ENCODE results near the gene RIT1. TPM values are rescaled to one million over a fixed set of nuclear protein-coding genes. Genes with fewer than 3 reads are reported as not detected.

The RIT1 gene
- total RNA-seq (ENCODE audit: low replicate concordance): 37.9 and 49.6 TPM in 2 replicates

GRCh38 chr1:155911156-155912055 is at the start of gene RIT1:
RIT1 (minus strand) TSS chr1:155911349; CDS start chr1:155910761, 588 bp downstream.

GRCh38 chr1:155940993-155941844 is 30.1 kb upstream of the RIT1 start, which contains the start of gene RXFP4:
RXFP4 (plus strand) TSS chr1:155941638; CDS start chr1:155941710, 72 bp downstream.

GRCh38 chr1:155934097-155934935 is 23.2 kb upstream of the RIT1 start, which contains the start of gene KHDC4:
KHDC4 (minus strand) TSS chr1:155934413; CDS start chr1:155934373, 40 bp downstream.

GRCh38 chr1:155859234-155859829 is 51.8 kb downstream of the RIT1 start, which contains the start of gene SYT11:
SYT11 (plus strand) TSS chr1:155859567; CDS start chr1:155859762, 195 bp downstream.

GRCh38 chr1:155856975-155857930 is 53.9 kb downstream of the RIT1 start, which contains the start of gene GON4L:
GON4L (minus strand) TSS chr1:155857214; CDS start chr1:155853780, 3,434 bp downstream.

Other genes starting within 250 kb of the RIT1 start
- 31.0 and 31.1 TPM in 2 replicates for gene YY1AP1, start 222.6 kb downstream of the RIT1 start, total RNA-seq (ENCODE audit: low replicate concordance)
- 39.9 and 50.7 TPM in 2 replicates for gene DAP3, start 222.3 kb downstream of the RIT1 start, total RNA-seq (ENCODE audit: low replicate concordance)
- 20.2 and 21.2 TPM in 2 replicates for gene GON4L, start 54.1 kb downstream of the RIT1 start, total RNA-seq (ENCODE audit: low replicate concordance)
- 19.4 and 31.8 TPM in 2 replicates for gene SYT11, start 51.8 kb downstream of the RIT1 start, total RNA-seq (ENCODE audit: low replicate concordance)
- 18.6 and 18.8 TPM in 2 replicates for gene KHDC4, start 23.1 kb upstream of the RIT1 start, total RNA-seq (ENCODE audit: low replicate concordance)
- not detected in 2 replicates for gene RXFP4, start 30.3 kb upstream of the RIT1 start, total RNA-seq (ENCODE audit: low replicate concordance)
- gene ARHGEF2, start 67.2 kb upstream of the RIT1 start, total RNA-seq (ENCODE audit: low replicate concordance): 88.8 and 153 TPM in 2 replicates
- gene SSR2, start 109.6 kb upstream of the RIT1 start, total RNA-seq (ENCODE audit: low replicate concordance): 445 and 519 TPM in 2 replicates
- gene UBQLN4, start 142.4 kb upstream of the RIT1 start, total RNA-seq (ENCODE audit: low replicate concordance): 4.1 and 14.1 TPM in 2 replicates
- 61.1 and 81.5 TPM in 2 replicates for gene LAMTOR2, start 143.4 kb upstream of the RIT1 start, total RNA-seq (ENCODE audit: low replicate concordance)
- not detected in 2 replicates for gene RAB25, start 149.8 kb upstream of the RIT1 start, total RNA-seq (ENCODE audit: low replicate concordance)
- gene MEX3A, start 171.1 kb upstream of the RIT1 start, total RNA-seq (ENCODE audit: low replicate concordance): 0.47 and 4.7 TPM in 2 replicates
- gene LMNA, start 203.4 kb upstream of the RIT1 start, total RNA-seq (ENCODE audit: low replicate concordance): 928 and 1,753 TPM in 2 replicates
- 1.2 and 1.3 TPM in 2 replicates for gene SEMA4A, start 242.2 kb upstream of the RIT1 start, total RNA-seq (ENCODE audit: low replicate concordance)

Data from smooth muscle cell of the coronary artery (primary cell).